ENCODE measurements around the gene ARPC4. TPM values are rescaled to one million over a fixed set of nuclear protein-coding genes. Genes with fewer than 3 reads are reported as not detected.

ARPC4 gene
- polyA plus RNA-seq, 4 donors: 142 to 153 (median 142) TPM

DNA sequence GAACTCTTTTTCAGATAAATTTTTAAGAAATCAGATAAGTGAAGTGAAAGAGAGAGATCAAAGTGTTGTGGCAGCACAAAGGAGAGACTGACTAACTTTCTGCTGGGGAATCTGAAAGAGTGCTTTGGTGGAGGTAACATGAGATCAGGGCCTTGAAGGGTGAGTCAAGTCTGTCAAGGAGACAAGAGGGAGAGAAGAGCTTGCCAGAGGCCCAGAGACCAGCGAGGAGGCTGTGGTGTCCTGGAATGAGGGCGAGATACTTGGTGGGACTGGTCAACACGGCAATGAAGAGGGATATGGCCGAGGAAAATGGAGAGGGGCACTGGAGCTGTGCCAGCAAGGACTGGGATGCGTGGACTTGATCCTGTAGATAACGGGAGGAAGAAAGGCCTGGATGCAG lies 5.2 kb upstream of the ARPC4 start:
- DNase-seq (ENCODE audit: low read depth in 4 of 4, low spot score in 3 of 4): no peak

DNA sequence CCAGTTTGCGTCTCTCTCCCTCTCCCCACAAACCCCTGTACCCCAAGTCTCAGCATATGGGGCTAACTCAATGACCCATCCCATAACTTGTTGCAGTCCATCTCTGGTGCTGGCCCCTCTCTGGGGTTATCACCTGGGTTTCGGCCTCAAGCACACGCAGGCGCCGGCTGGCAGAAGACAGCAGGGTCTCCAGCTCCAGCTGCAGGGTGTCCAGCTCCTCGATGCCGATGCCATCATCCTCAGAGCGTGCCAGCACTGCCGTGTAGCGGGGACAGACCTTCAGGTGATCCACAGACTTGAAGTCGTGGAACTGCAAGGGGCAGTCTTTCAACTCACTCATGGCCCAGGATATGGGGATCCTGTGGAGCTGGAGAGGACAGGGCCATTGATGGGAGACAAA lies 1.8 kb upstream of the ARPC4 start:
- no peak for DNase-seq (ENCODE audit: low read depth in 4 of 4, low spot score in 3 of 4)

DNA sequence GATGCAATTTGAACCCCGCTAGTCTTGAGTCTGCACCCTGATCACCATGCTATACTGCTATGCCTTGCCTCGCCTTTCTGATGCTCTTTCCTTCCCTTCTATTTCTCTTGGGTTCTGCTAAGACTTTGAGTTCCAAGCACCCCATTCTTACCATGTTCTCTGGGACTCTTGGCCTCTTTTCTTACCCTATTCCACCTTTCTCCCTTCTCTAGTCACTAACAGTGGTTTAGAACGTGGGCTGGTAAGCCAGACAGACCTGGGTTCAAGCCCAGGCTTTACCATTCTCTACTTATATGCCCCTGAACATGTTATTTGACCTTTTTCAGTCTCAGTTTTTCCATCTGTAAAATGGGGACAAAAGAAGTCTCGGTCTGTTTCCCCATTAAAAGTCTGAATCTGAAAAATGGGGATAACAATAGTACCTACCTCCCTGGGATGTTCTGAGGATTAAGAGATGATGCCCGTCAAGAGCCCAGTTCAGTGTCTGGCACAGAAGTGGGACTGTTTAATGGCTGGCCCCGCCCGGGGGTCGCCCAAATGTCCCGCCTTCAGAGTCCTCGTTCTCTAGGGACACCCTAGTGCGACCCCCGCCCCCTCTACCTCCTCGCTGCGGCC lies 985 bp upstream of the ARPC4 start:
- no peak for DNase-seq (ENCODE audit: low read depth in 4 of 4, low spot score in 3 of 4)

DNA sequence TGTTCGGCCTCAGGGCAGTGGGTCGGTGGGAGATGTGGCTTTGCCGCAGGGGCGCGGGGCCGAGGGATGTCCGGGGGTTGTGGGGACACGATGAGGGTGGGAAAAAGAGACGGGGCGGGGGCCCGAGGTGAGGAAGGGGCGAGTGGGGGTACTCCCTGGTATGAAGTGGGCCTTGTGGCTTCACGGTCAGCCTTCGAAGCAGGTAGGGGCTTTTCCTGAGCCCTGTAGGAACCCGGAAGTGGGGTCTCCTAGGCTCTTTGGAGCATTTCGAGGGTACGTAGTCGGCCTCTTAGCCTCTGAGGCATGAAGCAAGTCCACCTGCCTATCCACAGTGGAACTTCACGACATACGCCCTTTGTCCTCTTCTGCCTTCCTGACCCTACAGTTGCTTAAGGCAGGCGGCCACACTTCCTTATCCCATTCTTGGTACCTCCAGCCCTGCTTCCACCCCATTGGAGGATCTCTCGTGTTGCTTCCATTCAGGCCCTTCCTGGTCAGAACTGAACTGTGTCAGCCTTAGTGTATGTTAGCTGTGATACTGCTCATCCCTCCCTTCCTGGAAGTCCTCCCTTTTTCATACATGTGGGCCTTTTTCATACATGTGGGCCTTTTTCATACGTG lies 389 bp downstream of the ARPC4 start:
- DNase-seq (ENCODE audit: low read depth in 4 of 4, low spot score in 3 of 4): no peak

DNA sequence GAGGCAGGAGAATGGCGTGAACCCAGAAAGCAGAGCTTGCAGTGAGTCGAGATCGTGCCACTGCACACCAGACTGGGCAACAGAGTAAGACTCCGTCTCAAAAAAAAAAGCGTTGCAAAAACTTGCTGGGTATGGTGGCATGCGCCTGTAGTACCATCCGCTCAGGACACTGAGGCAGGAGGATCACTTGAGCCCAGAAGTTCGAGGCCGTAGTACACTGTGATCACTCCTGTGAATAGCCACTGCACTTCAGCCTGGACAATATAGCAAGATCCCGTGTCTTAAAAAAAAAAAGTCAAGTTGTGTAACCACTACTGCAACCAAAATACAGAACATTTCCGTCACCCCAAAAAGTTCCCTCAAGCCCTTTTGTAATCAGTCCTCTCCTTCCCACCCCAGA lies 1.5 kb downstream of the ARPC4 start:
- no peak for DNase-seq (ENCODE audit: low read depth in 4 of 4, low spot score in 3 of 4)

DNA sequence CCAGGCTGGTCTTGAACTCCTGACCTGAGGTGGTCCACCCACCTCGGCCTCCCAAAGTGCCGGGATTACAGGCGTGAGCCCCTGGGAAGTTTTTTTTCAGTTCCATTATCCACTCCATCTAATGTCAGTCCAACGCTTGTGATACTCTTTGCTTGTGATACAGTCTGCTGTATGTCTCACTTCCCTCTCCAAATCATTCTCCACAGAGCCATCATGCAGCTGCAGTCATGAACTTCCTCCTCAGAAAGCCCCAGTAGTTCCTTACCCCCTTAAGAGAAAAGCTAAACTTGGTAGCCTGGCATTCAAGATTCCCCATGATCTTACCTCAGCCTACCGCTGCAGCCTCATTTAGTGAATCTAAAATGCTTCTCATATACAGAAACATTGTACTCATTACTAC lies 2.3 kb downstream of the ARPC4 start:
- no peak for DNase-seq (ENCODE audit: low read depth in 4 of 4, low spot score in 3 of 4)

DNA sequence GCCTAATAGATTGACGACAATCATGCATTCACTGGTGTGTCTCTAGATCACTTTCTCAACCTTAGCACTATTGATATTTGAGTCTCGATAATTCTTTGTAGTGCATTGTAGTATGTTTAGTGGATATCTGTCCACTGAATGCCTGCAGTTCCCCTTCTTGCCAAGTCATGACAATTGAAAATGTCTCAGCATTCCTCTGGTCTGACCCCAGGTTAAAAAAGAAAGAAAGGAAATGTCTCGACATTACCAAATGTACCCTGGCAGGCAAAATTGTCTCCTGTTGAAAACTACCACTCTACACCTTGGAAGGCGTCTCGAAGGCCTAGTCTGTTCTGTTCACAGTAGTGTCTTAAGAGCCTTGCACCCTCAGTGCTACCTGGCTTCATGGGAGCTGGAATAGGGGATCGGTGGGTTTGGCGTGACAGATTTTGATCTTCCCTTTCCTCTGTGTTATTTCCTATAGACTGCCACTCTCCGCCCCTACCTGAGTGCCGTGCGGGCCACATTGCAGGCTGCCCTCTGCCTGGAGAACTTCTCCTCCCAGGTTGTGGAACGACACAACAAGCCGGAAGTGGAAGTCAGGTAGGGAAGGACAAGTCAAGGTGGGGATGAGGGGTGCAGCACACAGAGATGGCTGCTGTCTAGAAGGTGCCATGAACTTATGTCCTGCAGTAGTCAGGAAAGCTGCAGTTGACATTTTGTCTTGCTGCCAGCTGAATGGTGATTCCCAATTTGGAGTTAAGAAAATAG lies 4.5 kb downstream of the ARPC4 start:
- no peak for DNase-seq (ENCODE audit: low read depth in 4 of 4, low spot score in 3 of 4)

DNA sequence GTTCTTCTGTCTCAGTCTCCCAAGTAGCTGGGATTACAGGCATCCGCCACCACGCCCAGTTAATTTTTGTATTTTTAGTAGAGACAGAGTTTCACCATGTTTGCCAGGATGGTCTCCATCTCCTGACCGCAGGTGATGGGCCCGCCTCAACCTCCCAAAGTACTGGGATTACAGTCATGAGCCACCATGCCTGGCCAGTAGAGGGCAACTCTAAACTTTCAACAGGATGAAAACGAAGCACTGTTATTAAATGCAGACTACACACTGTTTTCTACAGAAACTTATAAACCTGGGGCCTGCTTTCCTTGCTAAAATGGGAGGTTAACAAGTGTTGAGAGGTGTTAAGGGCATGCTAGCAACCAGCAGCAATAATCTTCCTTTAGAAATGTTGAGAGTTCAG lies 7.6 kb downstream of the ARPC4 start:
- DNase-seq (ENCODE audit: low read depth in 4 of 4, low spot score in 3 of 4): no peak

DNA sequence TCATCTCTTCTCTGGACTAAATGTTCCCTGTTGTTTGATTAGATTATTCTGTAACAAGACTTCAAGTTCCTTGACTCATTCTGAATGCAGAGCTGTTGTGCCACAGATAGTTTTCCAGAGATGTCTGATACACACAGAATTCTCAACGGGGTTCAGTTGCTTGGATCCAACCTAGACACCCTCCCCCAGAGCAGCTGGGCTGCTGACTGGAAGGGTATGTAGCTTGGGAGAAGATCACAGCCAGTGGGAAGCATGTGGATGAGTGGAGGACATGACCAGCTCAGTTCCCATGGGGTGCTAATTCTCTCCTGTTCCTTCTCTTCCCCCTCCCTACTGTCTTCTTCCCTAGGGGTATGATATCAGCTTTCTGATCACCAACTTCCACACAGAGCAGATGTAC lies 10.6 kb downstream of the ARPC4 start:
- no peak for DNase-seq (ENCODE audit: low read depth in 4 of 4, low spot score in 3 of 4)

DNA sequence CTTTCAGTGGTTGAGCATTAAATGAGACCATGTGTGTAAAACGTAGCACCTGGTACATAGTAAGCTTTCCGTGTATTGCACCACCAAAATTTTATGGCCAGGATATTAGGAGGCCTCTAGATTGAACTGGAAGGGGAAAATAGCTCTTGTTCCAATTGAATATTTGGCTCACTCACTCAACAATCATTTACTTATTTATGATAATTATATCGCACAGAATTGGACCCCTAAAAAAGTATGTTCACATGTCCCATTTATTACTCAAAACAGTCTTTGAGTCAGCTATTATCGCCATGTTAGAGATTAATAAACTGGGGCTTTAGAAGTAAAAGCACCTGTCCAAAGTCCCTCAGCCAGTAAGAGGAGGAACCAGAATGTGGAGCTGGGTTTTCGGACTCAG lies 12.1 kb downstream of the ARPC4 start:
- DNase-seq (ENCODE audit: low read depth in 4 of 4, low spot score in 3 of 4): no peak

DNA sequence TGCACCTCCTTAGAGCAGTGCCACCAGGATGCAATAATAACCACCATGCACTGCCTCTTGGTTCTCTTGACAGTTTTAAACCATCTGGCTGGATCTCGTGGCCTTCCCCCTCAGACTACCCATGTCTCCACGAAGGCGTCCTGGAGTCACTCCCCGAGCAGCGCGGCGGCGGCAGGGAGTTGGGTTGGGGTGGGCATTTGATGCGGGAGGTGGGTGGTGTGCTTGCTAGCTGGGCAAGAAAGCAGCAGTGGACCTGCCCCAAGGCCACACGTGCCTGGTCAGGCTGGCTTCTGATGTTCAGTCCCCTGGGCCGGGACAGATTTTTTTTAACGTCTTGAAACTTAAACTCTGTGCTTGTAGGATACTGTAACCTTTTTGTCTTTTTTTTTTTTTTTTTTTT lies 13.3 kb downstream of the ARPC4 start:
- no peak for DNase-seq (ENCODE audit: low read depth in 4 of 4, low spot score in 3 of 4)

DNA sequence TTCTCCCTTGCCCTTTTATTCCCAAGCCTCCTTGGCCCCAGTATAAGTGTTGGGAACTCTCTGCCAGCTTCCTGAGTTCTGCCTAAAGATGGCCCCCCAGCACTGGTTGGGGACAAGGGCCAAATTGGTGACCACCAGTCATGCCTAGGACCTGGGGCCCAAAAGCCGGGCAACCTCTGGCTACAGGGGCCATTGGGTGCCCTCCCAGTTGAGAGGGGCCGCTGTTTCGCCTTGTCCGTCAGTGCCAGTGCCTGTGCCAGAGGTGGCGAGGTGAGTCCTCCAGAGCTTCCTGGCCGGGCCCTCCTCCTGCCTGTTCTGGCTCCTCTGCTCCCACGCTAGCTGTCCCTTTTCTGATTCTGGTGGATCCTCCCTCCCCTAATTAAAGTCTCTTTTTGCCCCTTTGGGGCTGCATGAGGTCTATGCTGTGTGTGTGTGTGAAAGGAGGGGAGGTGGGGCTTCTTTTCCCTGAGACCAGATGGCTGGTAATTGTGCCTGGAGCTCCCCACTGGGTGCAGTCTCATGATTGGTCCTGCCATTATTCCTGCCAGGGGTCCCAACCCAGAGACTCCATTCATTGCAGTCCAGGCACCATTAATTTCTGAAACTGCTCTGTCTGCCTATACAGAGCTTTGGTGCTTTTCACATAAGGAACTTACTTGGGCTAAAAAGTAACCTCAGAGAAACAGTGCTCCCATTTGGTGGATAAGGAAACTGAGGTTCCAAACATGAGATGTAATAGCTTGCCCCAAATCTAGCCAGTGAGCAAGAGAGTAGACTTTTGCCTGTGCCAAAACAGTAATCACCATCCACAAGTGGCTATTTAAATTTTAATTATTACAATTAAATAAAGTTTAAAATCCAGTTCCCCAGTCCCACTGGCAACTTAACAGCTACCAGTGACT lies 14.1 kb downstream of the ARPC4 start:
- DNase-seq (ENCODE audit: low read depth in 4 of 4, low spot score in 3 of 4): no peak

DNA sequence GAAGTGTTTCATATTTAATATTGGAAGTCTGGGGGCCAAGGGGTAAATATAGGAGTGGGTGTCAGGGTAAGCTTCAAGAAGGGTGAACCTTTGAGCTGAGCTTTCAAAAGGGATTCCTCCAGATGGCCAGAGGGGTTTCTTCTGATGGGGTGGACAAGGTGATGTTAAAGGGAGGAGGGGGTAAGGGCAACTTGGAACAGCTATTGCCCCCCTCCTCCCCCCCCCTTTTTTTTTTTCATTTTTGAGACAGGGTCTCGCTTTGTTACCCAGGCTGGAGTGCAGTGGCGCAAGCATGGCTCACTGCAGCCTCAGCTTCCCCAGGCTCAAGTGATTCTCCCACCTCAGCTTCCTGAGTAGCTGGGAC lies 15.1 kb downstream of the ARPC4 start:
- no peak for DNase-seq (ENCODE audit: low read depth in 4 of 4, low spot score in 3 of 4)

DNA sequence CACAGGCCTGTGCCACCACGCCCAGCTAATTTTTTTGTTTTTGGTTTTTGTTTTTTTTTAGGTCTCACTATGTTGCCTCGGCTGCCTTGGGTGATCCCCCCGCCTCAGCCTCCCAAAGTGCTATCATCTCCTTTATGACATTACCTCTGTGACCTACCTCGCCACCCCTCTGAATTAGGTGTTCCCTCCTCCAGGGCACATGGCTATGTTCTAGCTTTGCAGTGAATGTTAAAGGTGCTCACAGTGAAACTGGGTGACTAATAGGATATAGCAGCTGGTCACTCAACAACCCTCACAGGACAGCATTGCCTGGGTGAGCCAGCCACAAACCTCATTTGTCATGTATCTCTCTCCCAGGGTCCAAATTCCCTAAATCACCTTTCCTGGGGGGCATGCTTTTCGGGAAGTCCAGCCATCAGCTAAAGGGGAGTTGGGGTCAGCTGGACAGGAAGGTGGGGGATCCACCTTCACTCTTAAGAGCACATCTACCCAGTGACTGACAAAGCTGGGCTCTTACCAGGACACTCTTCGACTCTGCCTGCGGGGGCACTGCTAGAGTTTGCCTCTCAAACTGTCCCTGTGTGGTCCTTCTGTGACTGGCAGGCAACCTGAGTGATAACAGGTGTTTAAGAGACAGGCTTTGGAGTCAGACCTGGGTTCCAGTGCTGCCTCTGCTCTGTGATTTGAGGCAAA lies 15.6 kb downstream of the ARPC4 start:
- DNase-seq (ENCODE audit: low read depth in 4 of 4, low spot score in 3 of 4): no peak

DNA sequence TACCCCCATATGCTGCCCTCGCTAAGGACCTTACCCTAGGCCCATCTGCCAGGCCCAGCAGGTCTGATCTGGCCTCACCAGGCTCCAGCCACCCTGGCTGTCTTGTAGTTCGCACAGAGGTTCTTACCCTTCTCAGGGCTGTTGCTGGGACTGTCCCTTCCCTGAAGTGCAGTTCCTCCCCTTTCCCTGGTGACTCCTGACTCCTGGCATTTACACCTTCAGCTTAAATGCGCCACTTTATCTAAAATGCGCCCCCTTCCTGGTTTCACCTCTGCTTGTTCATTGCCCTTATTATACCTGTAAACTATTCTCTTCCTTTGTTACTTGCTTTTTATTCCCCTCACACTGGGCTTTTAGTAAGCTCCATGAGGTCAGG lies 16.3 kb downstream of the ARPC4 start:
- no peak for DNase-seq (ENCODE audit: low read depth in 4 of 4, low spot score in 3 of 4)

DNA sequence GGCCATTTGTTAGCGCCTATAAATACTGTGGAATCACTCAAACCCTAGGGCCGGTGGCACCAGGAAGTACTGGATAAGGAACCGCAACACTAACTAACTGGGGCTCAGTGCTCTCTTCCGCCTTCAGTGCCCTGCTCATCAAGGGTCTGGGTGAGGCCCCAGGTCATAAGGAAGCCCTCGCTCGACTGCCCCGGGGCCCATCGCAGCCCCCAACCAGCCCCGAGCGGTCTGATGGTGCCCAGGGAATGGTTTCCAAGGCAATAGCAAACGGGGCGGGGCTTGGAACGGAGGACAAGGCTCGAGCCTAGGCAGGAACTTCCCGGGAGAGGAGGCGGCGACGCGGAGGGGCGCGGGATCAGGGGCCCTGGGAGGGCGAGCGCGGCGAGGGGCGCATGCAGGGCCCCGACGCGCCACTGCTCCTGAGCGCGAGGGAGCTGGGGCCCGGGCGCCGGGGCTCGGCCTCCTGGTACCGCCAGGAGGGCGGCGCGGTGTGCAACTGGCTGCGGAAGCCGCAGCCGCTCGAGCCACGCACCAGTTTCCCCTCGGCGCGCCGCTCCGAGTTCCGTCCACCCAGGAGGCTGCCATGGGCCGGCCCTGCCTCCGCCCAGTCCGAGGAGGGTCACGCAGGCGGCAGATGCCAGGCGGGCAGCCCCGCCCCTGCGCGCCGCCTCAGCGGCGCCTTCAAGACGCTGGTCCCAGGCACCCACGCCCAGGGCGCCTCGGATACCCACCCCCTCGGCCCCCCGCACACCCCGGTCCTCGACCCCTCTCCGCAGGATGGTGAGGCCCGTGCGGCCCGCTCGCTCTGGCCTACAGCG lies 16.9 kb downstream of the ARPC4 start, which contains the start of gene TTLL3:
Gene TTLL3 (plus strand): TSS at position 648 of the 818 bp plus-strand sequence. CDS start 400 bp downstream, outside the sequence.
- DNase-seq (ENCODE audit: low read depth in 4 of 4, low spot score in 3 of 4): peak in 2 of 4 donors; percentile 39 to 57

DNA sequence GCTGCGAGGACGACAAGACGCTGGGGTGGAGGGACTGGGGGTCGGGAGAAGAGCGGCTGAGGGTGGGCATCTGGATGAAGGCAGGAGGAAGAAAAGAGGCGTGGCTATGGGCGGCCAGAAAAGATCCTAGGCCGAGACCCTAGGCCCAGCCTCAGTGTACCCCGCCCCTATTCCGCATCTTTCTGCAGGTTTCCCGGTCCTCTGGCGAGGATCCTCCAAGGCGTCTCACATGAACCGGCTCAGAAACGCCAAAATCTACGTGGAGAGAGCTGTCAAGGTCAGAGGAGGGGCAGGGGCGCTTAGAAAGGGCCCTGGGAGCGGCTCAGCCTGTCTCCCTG lies 17.5 kb downstream of the ARPC4 start:
- DNase-seq (ENCODE audit: low read depth in 4 of 4, low spot score in 3 of 4): no peak

DNA sequence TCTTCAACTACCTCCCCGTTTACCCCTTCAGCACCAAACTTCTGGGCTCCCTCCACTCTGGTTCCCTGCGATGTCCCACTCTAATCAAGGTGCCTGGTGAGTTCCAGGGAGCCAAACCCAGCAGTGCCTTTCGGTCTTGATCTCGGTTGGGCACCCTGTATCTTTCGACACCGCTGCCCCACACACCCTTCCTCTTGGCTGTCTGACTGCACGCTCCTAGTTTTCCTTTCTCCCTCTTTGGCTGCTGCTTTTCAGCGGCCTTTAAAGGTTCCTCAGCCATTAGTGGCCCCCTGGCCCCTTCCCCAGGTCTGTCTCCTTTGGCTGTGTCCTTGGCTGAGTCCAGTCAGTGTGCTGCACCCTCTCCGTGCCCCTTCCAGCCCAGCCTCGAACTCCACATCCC lies 18.0 kb downstream of the ARPC4 start:
- no peak for DNase-seq (ENCODE audit: low read depth in 4 of 4, low spot score in 3 of 4)

DNA sequence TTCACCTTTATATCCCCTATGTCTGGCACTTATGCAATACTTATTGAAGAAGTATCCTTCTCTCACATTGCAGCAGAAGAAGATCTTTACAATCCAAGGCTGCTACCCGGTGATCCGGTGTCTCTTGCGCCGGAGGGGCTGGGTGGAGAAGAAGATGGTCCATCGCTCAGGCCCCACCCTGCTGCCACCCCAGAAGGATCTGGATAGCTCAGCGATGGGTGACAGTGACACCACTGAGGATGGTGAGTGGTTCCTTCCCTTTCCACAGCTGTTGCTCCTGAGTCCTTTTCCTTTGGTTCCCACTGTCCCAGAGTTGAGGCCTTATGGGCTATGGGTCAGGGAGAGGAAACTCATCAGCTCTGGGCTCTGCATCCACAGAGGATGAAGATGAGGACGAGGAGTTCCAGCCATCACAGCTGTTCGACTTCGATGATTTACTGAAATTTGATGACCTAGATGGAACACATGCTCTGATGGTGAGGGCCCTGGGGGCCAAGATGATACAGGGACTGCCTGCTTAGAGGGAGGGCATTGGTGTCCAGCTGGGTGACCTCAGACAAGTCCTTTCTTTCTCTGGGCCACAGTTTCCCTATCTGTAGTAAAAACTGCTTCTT lies 20.1 kb downstream of the ARPC4 start:
- no peak for DNase-seq (ENCODE audit: low read depth in 4 of 4, low spot score in 3 of 4)
